SK-N-SH treated with all-trans-retinoic acid at 6 μM for 48 hours (cell line): Measurements from ENCODE around the gene SH3BGRL.

Source experiments
- ATAC-seq: fragments of 200-7000 bp; cut with Tn5 transposase; 3 replicates; pipeline ENCODE4 v1.9.1; 2020; ENCODE audit warnings: mild to moderate bottlenecking, moderate library complexity
- ARNTL ChIP-seq: fragments of 450-650 bp; formaldehyde crosslinking; IDR thresholded peaks from 2 replicates; pipeline ENCODE4 v1.5.0; 2020; ENCODE audit warnings: low read depth, mild to moderate bottlenecking, moderate library complexity, borderline replicate concordance
- BACH2 ChIP-seq: fragments of 250-450 bp; sonication (Bioruptor Pico); IDR thresholded peaks from 2 replicates; pipeline ENCODE4 v1.9.0; 2021; ENCODE audit warnings: mild to moderate bottlenecking, borderline replicate concordance
- CREB5 ChIP-seq: fragments of 250-450 bp; sonication (Bioruptor Pico); IDR thresholded peaks from 2 replicates; pipeline ENCODE4 v1.5.1; 2020; ENCODE audit warnings: low read depth, mild to moderate bottlenecking, moderate library complexity
- CSDC2 ChIP-seq: fragments of 250-450 bp; sonication (Bioruptor Pico); IDR thresholded peaks from 2 replicates; pipeline ENCODE4 v1.5.0; 2020; ENCODE audit warnings: mild to moderate bottlenecking, moderate library complexity
- CSRNP3 ChIP-seq: fragments of 250-450 bp; sonication (Bioruptor Pico); IDR thresholded peaks from 2 replicates; pipeline ENCODE4 v1.5.1; 2021; ENCODE audit warnings: mild to moderate bottlenecking, moderate library complexity
- ESRRG ChIP-seq: fragments of 250-450 bp; sonication (Bioruptor Pico); IDR thresholded peaks from 2 replicates; pipeline ENCODE4 v1.6.1; 2021; ENCODE audit warnings: mild to moderate bottlenecking
- GLIS3 ChIP-seq: fragments of 250-450 bp; sonication (Bioruptor Pico); IDR thresholded peaks from 2 replicates; pipeline ENCODE4 v1.5.0; 2020; ENCODE audit warnings: mild to moderate bottlenecking, moderate library complexity
- ISL1 ChIP-seq: fragments of 250-450 bp; sonication (Bioruptor Pico); IDR thresholded peaks from 2 replicates; pipeline ENCODE4 v2.1.2; 2022; ENCODE audit warnings: mild to moderate bottlenecking, moderate library complexity
- OSR1 ChIP-seq: fragments of 250-450 bp; sonication (Bioruptor Pico); IDR thresholded peaks from 2 replicates; pipeline ENCODE4 v1.8.0; 2022; ENCODE audit warnings: moderate library complexity, mild to moderate bottlenecking, inconsistent platforms
- POU6F1 ChIP-seq: fragments of 250-450 bp; sonication (Bioruptor Pico); IDR thresholded peaks from 2 replicates; pipeline ENCODE4 v1.8.0; 2021; ENCODE audit warnings: low read depth, mild to moderate bottlenecking, moderate library complexity, borderline replicate concordance
- PPARA ChIP-seq: fragments of 250-450 bp; sonication (Bioruptor Pico); IDR thresholded peaks from 2 replicates; pipeline ENCODE4 v1.5.0; 2020; ENCODE audit warnings: mild to moderate bottlenecking, borderline replicate concordance
- RARB ChIP-seq: fragments of 250-450 bp; sonication (Bioruptor Pico); IDR thresholded peaks from 2 replicates; pipeline ENCODE4 v1.8.0; 2021; ENCODE audit warnings: mild to moderate bottlenecking, moderate library complexity
- SNAI2 ChIP-seq: fragments of 250-450 bp; sonication (Bioruptor Pico); IDR thresholded peaks from 2 replicates; pipeline ENCODE4 v1.5.0; 2020; ENCODE audit warnings: mild to moderate bottlenecking, moderate library complexity
- TCF4 ChIP-seq: fragments of 250-450 bp; sonication (Bioruptor Pico); IDR thresholded peaks from 2 replicates; pipeline ENCODE4 v1.8.0; 2021; ENCODE audit warnings: mild to moderate bottlenecking, moderate library complexity, borderline replicate concordance
- TOX ChIP-seq: fragments of 250-450 bp; sonication (Bioruptor Pico); IDR thresholded peaks from 2 replicates; pipeline ENCODE4 v1.8.0; 2021; ENCODE audit warnings: mild to moderate bottlenecking, moderate library complexity, borderline replicate concordance
- TSHZ2 ChIP-seq: fragments of 250-450 bp; sonication (Bioruptor Pico); IDR thresholded peaks from 2 replicates; pipeline ENCODE4 v1.5.0; 2020; ENCODE audit warnings: mild to moderate bottlenecking, moderate library complexity
- ZC3H10 ChIP-seq: fragments of 250-450 bp; sonication (Bioruptor Pico); IDR thresholded peaks from 2 replicates; pipeline ENCODE4 v1.5.1; 2021; ENCODE audit warnings: mild to moderate bottlenecking, moderate library complexity
- ZFP3 ChIP-seq: fragments of 250-450 bp; sonication (Bioruptor Pico); IDR thresholded peaks from 2 replicates; pipeline ENCODE4 v1.5.0; 2020; ENCODE audit warnings: mild to moderate bottlenecking, moderate library complexity
- ZFP30 ChIP-seq: fragments of 450-650 bp; formaldehyde crosslinking; IDR thresholded peaks from 2 replicates; pipeline ENCODE4 v1.5.0; 2022; ENCODE audit warnings: mild to moderate bottlenecking, moderate library complexity
- ZNF70 ChIP-seq: fragments of 450-650 bp; formaldehyde crosslinking; IDR thresholded peaks from 2 replicates; pipeline ENCODE4 v1.5.0; 2020; ENCODE audit warnings: mild to moderate bottlenecking, moderate library complexity
- ZNF8 ChIP-seq: fragments of 450-650 bp; formaldehyde crosslinking; IDR thresholded peaks from 2 replicates; pipeline ENCODE4 v1.5.0; 2020; ENCODE audit warnings: mild to moderate bottlenecking, moderate library complexity
- TF ChIP-seq, protein P1 (sequence below): fragments of 250-450 bp; sonication (Bioruptor Pico); IDR thresholded peaks from 2 replicates; pipeline ENCODE4 v1.8.0; 2020; ENCODE audit warnings: mild to moderate bottlenecking, moderate library complexity, borderline replicate concordance

SH3BGRL gene

DNA sequence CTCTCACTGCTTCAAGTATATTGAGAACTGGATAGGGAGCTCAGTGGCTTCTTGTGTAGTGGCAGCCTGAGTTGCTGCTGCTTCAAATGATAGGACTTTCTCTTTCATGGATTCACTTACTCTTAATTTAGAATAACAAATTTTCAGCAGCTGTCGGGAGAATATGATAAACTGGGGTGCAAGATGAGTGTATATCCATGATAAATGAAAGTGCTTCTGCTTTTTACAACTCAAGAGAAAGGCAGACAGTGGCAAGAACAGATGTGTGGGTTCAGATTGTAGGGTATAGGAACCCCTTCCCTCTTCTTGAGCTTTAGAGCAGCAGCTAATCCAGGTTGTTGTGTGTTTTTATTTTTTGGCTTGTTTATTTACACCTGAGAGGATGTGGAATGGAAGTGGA, 1.0 kb downstream of the SH3BGRL start (continued):
- TF ChIP-seq TSHZ2 (CRISPR knock-in tag) (no peak), ZC3H10 (CRISPR knock-in tag) (no peak), RARB (no peak), OSR1 (no peak), CREB5 (CRISPR knock-in tag) (no peak), TCF4 (CRISPR knock-in tag) (no peak), ZNF70 (CRISPR knock-in tag) (no peak), ARNTL (CRISPR knock-in tag) (no peak), CSDC2 (CRISPR knock-in tag) (no peak), POU6F1 (CRISPR knock-in tag) (no peak), BACH2 (CRISPR knock-in tag) (no peak)

GRCh38 chrX:81205551-81205950, 3.6 kb downstream of the SH3BGRL start:
- no peak for ATAC-seq
- TF ChIP-seq CSRNP3 (CRISPR knock-in tag) (no peak), CREB5 (CRISPR knock-in tag) (no peak), OSR1 (no peak), RARB (no peak), ARNTL (CRISPR knock-in tag) (no peak), TCF4 (CRISPR knock-in tag) (no peak), ZNF8 (CRISPR knock-in tag) (no peak), ISL1 (CRISPR knock-in tag) (no peak)
- TF ChIP-seq, protein P1, sequence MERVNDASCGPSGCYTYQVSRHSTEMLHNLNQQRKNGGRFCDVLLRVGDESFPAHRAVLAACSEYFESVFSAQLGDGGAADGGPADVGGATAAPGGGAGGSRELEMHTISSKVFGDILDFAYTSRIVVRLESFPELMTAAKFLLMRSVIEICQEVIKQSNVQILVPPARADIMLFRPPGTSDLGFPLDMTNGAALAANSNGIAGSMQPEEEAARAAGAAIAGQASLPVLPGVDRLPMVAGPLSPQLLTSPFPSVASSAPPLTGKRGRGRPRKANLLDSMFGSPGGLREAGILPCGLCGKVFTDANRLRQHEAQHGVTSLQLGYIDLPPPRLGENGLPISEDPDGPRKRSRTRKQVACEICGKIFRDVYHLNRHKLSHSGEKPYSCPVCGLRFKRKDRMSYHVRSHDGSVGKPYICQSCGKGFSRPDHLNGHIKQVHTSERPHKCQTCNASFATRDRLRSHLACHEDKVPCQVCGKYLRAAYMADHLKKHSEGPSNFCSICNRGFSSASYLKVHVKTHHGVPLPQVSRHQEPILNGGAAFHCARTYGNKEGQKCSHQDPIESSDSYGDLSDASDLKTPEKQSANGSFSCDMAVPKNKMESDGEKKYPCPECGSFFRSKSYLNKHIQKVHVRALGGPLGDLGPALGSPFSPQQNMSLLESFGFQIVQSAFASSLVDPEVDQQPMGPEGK (CRISPR knock-in tag), result no peak

GRCh38 chrX:81206476-81206875, 4.6 kb downstream of the SH3BGRL start:
- no peak for ATAC-seq
- TF ChIP-seq ARNTL (CRISPR knock-in tag) (no peak), CSDC2 (CRISPR knock-in tag) (no peak), TOX (CRISPR knock-in tag) (no peak), ZNF8 (CRISPR knock-in tag) (no peak), BACH2 (CRISPR knock-in tag) (no peak), ZFP3 (CRISPR knock-in tag) (no peak), GLIS3 (CRISPR knock-in tag) (no peak), SNAI2 (no peak), ZFP30 (CRISPR knock-in tag) (no peak), CREB5 (CRISPR knock-in tag) (no peak), ZC3H10 (CRISPR knock-in tag) (no peak), ESRRG (CRISPR knock-in tag) (no peak), ZNF70 (CRISPR knock-in tag) (no peak), PPARA (CRISPR knock-in tag) (no peak), POU6F1 (CRISPR knock-in tag) (no peak)
- TF ChIP-seq, protein P1 (CRISPR knock-in tag), result no peak
